Fibroblast of villous mesenchyme (primary cell): ENCODE measurements around the gene DYTN. TPM values are rescaled to one million over a fixed set of nuclear protein-coding genes. Genes with fewer than 3 reads are reported as not detected.

Source experiments
- DNase-seq: peaks from one replicate; pipeline ENCODE4 v3.0.0-alpha.2; 2010; ENCODE audit warnings: low read depth
- H3K4me3 ChIP-seq: 2 replicates; pipeline ENCODE4 v1.5.1; 2011; ENCODE audit warnings: low read depth, mild to moderate bottlenecking, low read length
- total RNA-seq: library from RNA; depleted of rRNA; stranded (reverse); fragments of >200 nt; gene quantifications from 2 replicates; pipeline ENCODE4 v1.2.3, GENCODE V29; 2012
- TF ChIP-seq, protein P1 (sequence below): IDR thresholded peaks from 2 replicates; pipeline ENCODE4 v1.5.1; 2012; ENCODE audit warnings: low read depth, mild to moderate bottlenecking, low read length; ENCODE audit not compliant: insufficient read depth

The DYTN gene
- total RNA-seq, 1 donor = not detected

- TF ChIP-seq, protein P1, sequence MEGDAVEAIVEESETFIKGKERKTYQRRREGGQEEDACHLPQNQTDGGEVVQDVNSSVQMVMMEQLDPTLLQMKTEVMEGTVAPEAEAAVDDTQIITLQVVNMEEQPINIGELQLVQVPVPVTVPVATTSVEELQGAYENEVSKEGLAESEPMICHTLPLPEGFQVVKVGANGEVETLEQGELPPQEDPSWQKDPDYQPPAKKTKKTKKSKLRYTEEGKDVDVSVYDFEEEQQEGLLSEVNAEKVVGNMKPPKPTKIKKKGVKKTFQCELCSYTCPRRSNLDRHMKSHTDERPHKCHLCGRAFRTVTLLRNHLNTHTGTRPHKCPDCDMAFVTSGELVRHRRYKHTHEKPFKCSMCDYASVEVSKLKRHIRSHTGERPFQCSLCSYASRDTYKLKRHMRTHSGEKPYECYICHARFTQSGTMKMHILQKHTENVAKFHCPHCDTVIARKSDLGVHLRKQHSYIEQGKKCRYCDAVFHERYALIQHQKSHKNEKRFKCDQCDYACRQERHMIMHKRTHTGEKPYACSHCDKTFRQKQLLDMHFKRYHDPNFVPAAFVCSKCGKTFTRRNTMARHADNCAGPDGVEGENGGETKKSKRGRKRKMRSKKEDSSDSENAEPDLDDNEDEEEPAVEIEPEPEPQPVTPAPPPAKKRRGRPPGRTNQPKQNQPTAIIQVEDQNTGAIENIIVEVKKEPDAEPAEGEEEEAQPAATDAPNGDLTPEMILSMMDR = no peak
- peak; percentile 60 for DNase-seq
- H3K4me3 ChIP-seq = no peak within 1 kb of the TSS
Measured at GRCh38 chr2:206642075-206643025, 75.8 kb downstream of the DYTN start, which contains the start of gene FAM237A. Gene FAM237A (plus strand): TSS chr2:206642487. CDS start chr2:206644237, 1,750 bp downstream.

DNA sequence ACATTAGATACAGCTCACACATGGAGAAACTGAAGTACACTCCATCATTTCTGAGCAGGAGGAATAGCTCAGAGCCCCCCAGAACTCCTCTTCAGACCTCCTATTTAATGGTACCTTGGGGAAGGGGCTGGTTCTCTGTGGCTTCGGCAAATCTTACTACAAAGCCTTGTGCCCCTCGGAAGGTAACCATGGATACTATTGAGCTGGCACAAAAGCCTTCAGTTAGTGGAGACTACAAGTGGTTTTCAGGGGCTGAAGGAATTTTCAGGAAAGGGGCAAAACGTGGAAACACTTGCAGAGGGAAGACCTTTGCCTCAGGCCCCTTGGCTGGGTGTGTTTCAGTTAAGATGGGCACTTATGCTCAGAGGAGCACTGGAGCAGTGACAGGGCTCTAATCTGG is 77.0 kb downstream of the DYTN start:
- TF ChIP-seq, protein P1 = no peak
- DNase-seq = no peak

DNA sequence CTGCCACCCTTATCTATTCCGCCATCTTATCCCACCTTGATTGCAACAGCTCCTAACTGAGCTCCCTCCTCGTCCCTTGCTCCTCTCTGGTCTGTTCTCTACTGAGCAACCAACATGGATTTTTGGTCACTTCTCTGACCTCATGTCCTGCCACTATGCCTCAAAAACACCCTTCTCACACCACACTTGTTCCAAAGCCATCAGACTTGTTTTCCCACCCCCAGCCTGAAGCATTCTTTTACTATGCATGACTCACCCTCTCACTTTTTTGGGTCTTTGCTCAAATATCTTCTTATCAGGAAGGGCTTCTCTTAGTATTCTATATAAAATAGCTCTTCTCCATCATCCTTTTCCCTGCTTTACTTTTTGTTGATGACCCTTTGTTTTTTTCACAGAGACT is 78.6 kb downstream of the DYTN start:
- TF ChIP-seq, protein P1 = no peak
- no peak overlapping the region for H3K4me3 ChIP-seq
- no peak for DNase-seq

More for the DNA sequence above, 77.0 kb downstream of the DYTN start:
- H3K4me3 ChIP-seq = no peak overlapping the region

DNA sequence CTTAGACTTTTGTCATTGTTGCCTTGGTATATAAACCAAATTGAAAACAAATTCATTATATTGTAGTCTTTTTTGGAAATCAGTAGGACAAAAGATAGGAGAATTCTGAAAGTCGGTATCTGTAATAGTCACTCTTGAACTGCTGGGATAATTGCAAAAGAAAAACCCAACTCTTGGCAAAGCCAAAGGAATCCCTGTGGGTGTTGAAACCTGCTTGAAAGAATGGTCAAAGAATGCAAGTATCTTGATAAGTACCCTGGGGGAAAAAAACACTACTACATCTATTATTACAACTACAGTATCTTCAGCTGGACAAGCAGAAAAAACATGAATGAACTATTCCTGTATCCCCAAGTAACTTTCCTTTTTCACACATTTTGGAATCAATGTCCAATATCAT is 83.2 kb downstream of the DYTN start:
- TF ChIP-seq, protein P1 = no peak
- no peak overlapping the region for H3K4me3 ChIP-seq
- no peak for DNase-seq

GRCh38 chr2:206631340-206631739 is 86.9 kb downstream of the DYTN start:
- TF ChIP-seq, protein P1 = no peak
- DNase-seq = no peak
- no peak overlapping the region for H3K4me3 ChIP-seq

DNA sequence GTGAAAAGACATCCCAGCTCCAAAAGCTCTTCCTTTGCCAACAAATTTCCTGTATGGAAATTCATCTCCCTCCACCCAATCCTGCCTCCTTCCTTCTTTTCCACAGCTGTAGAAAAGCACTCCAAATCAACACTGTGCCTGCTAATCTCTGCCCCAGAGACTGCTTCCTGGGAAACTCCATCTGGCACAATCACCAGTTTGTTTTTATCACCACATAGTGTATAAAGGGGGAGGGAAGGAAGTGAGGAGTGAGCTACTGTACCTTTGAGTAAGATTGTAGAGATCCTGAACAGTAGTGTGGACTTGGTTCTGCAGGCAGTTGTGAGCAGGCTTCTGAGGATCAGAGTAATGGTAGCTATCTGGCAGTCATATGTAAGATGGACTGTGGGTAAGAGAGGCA is 90.6 kb downstream of the DYTN start:
- no peak overlapping the region for H3K4me3 ChIP-seq
- DNase-seq = no peak
- TF ChIP-seq, protein P1 = no peak
